Progenitor cell of endocrine pancreas (in vitro differentiated cells): ENCODE data around the gene MPPED1. TPM values are rescaled to one million over a fixed set of nuclear protein-coding genes. Genes with fewer than 3 reads are reported as not detected.

ENCODE experiments used
- DNase-seq: peaks from one replicate; pipeline ENCODE4 v3.0.0; 2021; ENCODE audit warnings: low spot score; ENCODE audit not compliant: unreplicated experiment
- H3K27ac Mint-ChIP-seq: 2 replicates; pipeline ENCODE4 v1.8.0; 2021; ENCODE audit warnings: mild to moderate bottlenecking, moderate library complexity, mixed read lengths
- H3K27me3 Mint-ChIP-seq: 2 replicates; pipeline ENCODE4 v1.8.0; 2021; ENCODE audit warnings: mixed read lengths
- H3K36me3 Mint-ChIP-seq: 2 replicates; pipeline ENCODE4 v1.8.0; 2022; ENCODE audit warnings: mixed read lengths; ENCODE audit not compliant: insufficient read depth
- H3K4me1 Mint-ChIP-seq: 2 replicates; pipeline ENCODE4 v1.8.0; 2021; ENCODE audit warnings: low read depth, mixed read lengths
- H3K4me3 Mint-ChIP-seq: 2 replicates; pipeline ENCODE4 v1.8.0; 2021; ENCODE audit warnings: low read depth, mild to moderate bottlenecking, moderate library complexity, mixed read lengths
- H3K9me3 Mint-ChIP-seq: 2 replicates; pipeline ENCODE4 v1.8.0; 2021; ENCODE audit warnings: low read depth, mixed read lengths
- total RNA-seq: library from RNA; stranded (reverse); gene quantifications from 2 replicates; pipeline ENCODE4 v1.2.1, GENCODE V29; 2021
- TF ChIP-seq, protein P1 (sequence below): fragments of 200-600 bp; sonication (generic); IDR thresholded peaks from one replicate; pipeline ENCODE4 v1.5.0; 2021; ENCODE audit warnings: antibody characterized with exemption, mild to moderate bottlenecking; ENCODE audit not compliant: unreplicated experiment

The MPPED1 gene
- total RNA-seq, 1 donor from 2014 or later: 0.96 TPM

DNA sequence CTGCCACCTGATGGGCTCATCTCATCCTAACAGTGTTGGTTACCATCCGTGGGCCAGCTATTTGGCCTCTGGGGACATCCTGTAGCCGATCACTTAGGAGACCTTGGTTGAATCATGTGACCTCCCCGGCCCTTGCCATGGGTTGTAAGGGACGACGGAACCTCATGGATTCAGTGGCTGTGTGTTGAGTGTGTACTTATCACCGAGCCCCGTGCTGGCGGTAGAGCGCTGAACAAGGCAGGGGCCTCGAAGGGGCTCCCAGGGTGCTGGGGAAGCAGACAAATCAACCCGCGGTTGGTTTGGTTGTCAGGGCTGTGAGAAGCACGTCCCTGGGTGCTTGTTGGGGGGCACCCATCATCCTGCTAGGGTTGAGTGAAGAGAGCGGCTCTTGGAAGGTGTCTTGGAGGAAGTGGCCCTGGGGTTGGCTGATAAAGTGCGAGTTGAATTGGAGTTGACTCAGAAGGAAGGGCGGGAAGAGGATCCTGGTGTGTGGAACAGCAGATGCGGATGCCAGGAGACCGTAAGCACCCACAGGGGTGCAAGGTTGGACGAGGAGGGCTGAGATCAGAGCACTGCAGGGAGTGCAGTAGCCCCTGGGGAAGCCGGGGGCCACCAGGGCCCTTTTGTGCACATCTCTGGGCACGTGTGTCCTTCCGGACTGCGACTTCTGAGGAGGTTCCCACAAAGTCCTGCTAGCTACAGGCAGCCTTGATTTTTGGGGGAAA lies 53.6 kb downstream of the MPPED1 start:
- Mint-ChIP-seq H3K27ac (no peak overlapping the region), H3K4me3 (no peak overlapping the region), H3K4me1 (no peaks in the 10 kb centered on the region), H3K36me3 (peaks cover 1% of the 10 kb centered on the region), H3K27me3 (peaks cover 40% of the 10 kb centered on the region), H3K9me3 (peaks cover 14% of the 10 kb centered on the region)
- no peak for DNase-seq
- TF ChIP-seq, protein P1, sequence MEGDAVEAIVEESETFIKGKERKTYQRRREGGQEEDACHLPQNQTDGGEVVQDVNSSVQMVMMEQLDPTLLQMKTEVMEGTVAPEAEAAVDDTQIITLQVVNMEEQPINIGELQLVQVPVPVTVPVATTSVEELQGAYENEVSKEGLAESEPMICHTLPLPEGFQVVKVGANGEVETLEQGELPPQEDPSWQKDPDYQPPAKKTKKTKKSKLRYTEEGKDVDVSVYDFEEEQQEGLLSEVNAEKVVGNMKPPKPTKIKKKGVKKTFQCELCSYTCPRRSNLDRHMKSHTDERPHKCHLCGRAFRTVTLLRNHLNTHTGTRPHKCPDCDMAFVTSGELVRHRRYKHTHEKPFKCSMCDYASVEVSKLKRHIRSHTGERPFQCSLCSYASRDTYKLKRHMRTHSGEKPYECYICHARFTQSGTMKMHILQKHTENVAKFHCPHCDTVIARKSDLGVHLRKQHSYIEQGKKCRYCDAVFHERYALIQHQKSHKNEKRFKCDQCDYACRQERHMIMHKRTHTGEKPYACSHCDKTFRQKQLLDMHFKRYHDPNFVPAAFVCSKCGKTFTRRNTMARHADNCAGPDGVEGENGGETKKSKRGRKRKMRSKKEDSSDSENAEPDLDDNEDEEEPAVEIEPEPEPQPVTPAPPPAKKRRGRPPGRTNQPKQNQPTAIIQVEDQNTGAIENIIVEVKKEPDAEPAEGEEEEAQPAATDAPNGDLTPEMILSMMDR: no peak

- Mint-ChIP-seq H3K27me3 (peaks cover 46% of the 10 kb centered on the region), H3K27ac (no peak overlapping the region), H3K36me3 (no peaks in the 10 kb centered on the region), H3K9me3 (peaks cover 7% of the 10 kb centered on the region), H3K4me1 (no peaks in the 10 kb centered on the region), H3K4me3 (no peak overlapping the region)
- DNase-seq: no peak
- TF ChIP-seq, protein P1: no peak
These were observed 54.9 kb downstream of the MPPED1 start for GRCh38 chr22:43466710-43467109.

DNA sequence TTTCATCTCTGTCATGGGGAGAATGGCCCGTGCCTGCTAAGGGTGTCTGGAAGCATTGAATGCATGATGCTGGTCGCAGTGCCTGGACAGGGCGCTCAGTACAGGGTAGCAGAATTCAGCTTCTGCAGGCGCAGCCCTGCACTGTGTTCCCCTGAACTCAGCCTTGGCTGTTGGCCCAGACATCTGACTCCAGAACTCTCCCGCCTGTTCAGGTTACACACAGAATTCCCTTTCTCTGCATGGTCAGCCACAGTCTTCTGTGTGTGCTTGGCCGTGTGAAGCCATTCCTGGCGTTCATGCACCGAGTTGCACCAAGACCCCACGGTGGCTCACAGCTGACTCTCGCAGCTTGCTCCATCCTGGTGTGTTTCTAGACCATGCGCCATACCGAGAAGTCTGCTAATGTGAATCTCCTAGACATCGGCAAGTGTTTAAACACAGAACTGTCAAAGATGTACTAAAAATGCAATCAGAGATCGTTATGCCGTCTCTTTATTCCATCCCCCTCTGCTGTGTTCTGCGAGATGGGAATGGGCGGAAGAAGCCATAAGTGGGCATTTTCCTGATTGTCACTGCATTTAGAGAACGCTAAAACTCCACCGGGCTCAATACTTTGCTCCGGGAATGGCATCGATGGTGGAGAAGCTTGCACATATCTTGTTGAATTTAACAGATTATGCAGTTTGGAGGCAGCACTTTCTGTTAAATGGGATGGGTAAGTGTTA lies 55.6 kb downstream of the MPPED1 start:
- no peaks in the 10 kb centered on the region for H3K36me3 Mint-ChIP-seq
- H3K27me3 Mint-ChIP-seq: peaks cover 46% of the 10 kb centered on the region
- no peak for DNase-seq
- TF ChIP-seq, protein P1: no peak
- H3K27ac Mint-ChIP-seq: no peak overlapping the region
- no peak overlapping the region for H3K4me3 Mint-ChIP-seq
- peaks cover 7% of the 10 kb centered on the region for H3K9me3 Mint-ChIP-seq
- H3K4me1 Mint-ChIP-seq: no peaks in the 10 kb centered on the region

GRCh38 chr22:43470253-43470652 lies 58.4 kb downstream of the MPPED1 start:
- Mint-ChIP-seq H3K4me3 (no peak overlapping the region), H3K27me3 (peaks cover 48% of the 10 kb centered on the region), H3K27ac (no peak overlapping the region), H3K4me1 (peaks cover 5% of the 10 kb centered on the region), H3K36me3 (no peaks in the 10 kb centered on the region), H3K9me3 (no peaks in the 10 kb centered on the region)
- no peak for DNase-seq
- TF ChIP-seq, protein P1: no peak

- H3K4me3 Mint-ChIP-seq: no peak overlapping the region
- H3K27me3 Mint-ChIP-seq: peaks cover 45% of the 10 kb centered on the region
- H3K27ac Mint-ChIP-seq: no peak overlapping the region
- H3K4me1 Mint-ChIP-seq: peaks cover 5% of the 10 kb centered on the region
- H3K9me3 Mint-ChIP-seq: no peaks in the 10 kb centered on the region
- H3K36me3 Mint-ChIP-seq: no peaks in the 10 kb centered on the region
- TF ChIP-seq, protein P1: no peak
- no peak for DNase-seq
These were observed 59.2 kb downstream of the MPPED1 start for GRCh38 chr22:43470941-43471585.
